LNCaP clone FGC (cell line): Measurements from ENCODE around the gene GPC6.

Experiments
- DNase-seq: peaks from one replicate; pipeline ENCODE4 v3.0.0-alpha.2; 2011; ENCODE audit warnings: low read depth
- H3K4me3 ChIP-seq: 2 replicates; pipeline ENCODE4 v1.5.1; 2011; ENCODE audit warnings: mild to moderate bottlenecking, low read depth, low read length, control low read depth
- CTCF ChIP-seq: IDR thresholded peaks from 2 replicates; pipeline ENCODE4 v1.5.1; 2012; ENCODE audit warnings: mild to moderate bottlenecking; ENCODE audit not compliant: control insufficient read depth, insufficient read depth; ENCODE audit errors: extremely low read depth

The GPC6 gene

GRCh38 chr13:93766719-93767118 lies 540.1 kb downstream of the GPC6 start:
- no peak for DNase-seq
- no peak overlapping the region for H3K4me3 ChIP-seq
- TF ChIP-seq CTCF = no peak

- H3K4me3 ChIP-seq = no peak overlapping the region
- no peak for DNase-seq
- no peak for TF ChIP-seq CTCF
These were observed 540.7 kb downstream of the GPC6 start for GRCh38 chr13:93767180-93767916.

GRCh38 chr13:93767917-93768409 lies 541.4 kb downstream of the GPC6 start:
- H3K4me3 ChIP-seq = no peak overlapping the region
- TF ChIP-seq CTCF = no peak
- no peak for DNase-seq

GRCh38 chr13:93769101-93769500 lies 542.5 kb downstream of the GPC6 start:
- H3K4me3 ChIP-seq = no peak overlapping the region
- TF ChIP-seq CTCF = no peak
- no peak for DNase-seq

GRCh38 chr13:93769607-93770006 lies 543.0 kb downstream of the GPC6 start:
- H3K4me3 ChIP-seq = no peak overlapping the region
- TF ChIP-seq CTCF = no peak
- DNase-seq = no peak

- TF ChIP-seq CTCF = no peak
- H3K4me3 ChIP-seq = no peak overlapping the region
- no peak for DNase-seq
These were observed 544.6 kb downstream of the GPC6 start for GRCh38 chr13:93771227-93771626.

- no peak overlapping the region for H3K4me3 ChIP-seq
- TF ChIP-seq CTCF = no peak
- DNase-seq = no peak
These were observed 545.2 kb downstream of the GPC6 start for GRCh38 chr13:93771782-93772181.
